GM18519 (cell line): ENCODE data around the gene ZBTB7C.

Source experiments
- ATAC-seq: cut with Tn5 transposase; IDR thresholded peaks from one replicate; pipeline ENCODE4 v1.9.1; 2021; ENCODE audit warnings: mild to moderate bottlenecking, moderate library complexity; ENCODE audit not compliant: unreplicated experiment, low FRiP score

Gene ZBTB7C

DNA sequence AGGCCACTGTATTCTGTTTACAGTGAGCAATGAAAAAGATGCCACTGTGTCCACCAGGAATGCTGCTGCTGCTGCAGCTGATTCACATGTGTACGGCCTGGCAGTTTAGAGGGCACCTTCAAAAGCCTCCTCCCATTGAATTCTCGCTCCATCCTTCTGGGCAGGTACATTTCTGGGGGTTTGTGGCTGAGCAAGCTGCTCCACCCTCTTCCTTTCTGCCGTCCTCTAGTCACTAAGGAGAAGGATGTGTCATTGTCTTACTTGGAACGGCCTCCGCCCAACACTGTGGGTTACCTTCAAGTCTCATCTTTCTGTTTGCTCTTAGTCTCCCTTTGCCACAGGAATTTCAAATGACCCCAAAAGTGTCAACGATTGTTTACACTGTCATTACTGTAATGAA is 182.0 kb downstream of the ZBTB7C start:
- no peak for ATAC-seq

DNA sequence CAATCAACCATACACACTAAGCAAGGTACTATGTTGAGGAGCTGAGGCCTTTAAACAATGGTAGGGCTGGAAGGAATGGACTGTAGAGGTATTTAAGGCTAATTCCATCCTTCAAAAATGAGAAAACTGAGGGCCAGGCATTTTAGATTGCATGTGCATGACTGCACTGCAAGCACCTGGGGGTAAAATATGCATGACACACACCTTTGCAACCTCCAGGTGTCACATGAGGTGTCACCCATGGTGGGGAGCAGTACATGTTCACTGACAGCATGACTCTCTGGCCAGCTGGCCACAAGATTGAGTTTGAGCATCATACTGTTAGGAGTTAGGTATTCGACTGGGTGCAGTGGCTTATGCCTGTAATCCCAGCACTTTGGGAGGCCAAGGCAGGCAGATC is 182.8 kb downstream of the ZBTB7C start:
- no peak for ATAC-seq

- no peak for ATAC-seq
Measured at GRCh38 chr18:48222118-48222517, 187.1 kb downstream of the ZBTB7C start.

DNA sequence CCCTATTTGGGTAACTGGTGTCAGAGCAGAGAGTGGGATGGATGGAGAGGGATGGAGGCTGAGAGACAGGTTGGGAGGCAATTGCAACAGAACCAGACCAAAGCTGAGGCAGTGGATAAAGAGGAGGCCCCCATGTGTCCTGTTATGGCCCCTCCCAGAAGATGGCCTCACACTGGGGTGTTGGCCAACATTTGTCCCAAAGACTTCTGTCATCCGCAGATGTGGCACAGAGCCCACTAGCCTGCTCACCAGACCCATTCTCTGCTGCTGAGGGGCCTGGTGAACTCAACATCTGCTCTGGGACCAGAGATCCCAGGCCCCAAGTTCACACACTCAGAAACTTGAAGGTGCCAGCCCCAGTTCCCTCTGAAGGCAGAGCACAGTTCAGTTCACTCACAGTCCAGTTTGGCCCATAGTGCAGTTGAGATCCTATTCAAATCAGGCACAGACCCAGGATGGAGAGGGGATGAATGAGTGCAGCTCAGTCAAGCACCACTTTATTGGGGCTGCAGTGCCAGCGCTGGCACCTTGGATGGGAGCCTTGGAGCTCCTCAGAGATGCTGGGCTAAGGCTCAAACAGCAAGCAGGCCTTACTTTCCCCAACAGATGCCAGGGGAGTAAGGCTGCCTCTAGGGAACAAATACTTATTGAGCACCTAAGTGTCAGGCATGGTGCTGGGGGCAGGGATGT is 189.2 kb downstream of the ZBTB7C start:
- no peak for ATAC-seq

GRCh38 chr18:48219037-48219809 is 190.0 kb downstream of the ZBTB7C start:
- ATAC-seq: no peak

DNA sequence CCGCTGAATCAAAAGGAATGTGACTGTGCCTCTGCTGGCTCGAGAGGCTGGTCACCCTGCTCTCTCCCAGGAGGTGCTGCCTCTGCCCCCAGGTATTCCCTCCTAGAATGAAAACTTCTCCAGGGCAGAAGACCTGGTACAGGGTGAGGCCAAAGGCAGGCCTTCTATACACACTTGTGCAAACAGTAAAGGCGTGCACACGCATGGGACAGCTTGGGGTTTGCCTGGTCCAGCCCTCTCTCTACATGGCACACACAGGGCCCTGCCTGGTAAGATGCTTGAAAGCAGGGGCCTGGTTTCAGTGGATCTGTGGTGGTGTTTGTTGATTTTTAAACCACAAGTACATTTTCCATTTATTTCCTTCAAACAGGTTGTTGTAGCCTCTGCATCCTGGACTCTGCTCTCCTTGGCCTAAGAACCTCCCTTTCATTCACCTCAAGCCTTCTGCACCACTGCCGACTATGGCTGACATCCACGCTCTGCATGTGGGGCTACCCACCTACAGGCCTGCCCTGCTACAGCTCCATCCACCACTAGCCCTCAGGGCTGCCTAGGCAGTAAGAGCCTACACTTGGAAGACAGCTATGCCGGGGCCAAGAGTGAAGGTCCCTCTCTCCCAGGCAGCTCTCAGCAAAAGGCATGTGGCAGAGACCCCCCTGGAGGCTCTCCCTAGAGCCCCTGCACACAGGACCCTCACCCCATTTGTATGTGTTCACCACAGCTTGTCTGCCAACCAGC is 190.7 kb downstream of the ZBTB7C start:
- no peak for ATAC-seq

- no peak for ATAC-seq
Measured at GRCh38 chr18:48217258-48218250, 191.6 kb downstream of the ZBTB7C start.

- ATAC-seq: no peak
Measured at GRCh38 chr18:48216639-48217257, 192.4 kb downstream of the ZBTB7C start.

DNA sequence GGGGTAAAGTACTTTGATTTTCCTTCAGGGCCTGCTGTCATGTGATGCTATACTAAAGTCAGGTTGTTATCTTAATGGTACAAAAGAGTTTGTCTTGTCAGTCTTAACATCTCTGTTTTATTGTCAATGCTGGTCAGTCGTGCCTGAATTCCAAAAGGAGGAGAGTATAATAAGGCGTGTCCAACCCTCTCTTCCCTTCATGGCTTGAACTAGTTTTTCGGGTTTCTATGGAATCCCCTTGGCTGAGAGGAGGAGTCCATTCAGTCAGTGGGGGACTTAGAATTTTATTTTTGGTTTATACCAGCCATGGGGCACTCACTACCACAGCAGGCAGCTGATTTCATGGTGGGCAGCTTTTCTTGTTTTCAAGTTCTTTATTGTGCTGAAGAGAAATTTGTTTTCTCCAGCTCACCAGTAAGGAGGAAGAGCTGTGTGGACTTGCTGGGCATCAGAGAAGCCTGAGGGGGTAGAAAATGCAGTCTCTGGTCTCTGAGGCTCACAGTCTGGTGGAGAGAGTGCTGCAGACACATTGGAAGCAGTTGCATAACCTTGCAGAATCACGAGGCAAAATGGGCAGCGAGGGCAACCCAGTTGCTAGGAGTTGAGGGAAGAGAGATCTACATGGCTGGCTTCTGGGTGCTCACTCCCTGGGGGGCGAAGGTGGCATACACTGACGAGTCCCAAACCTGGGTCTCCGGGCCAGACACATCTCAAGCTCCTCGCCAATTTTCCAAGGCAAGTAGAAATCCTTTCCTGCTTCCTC is 193.1 kb downstream of the ZBTB7C start:
- no peak for ATAC-seq

GRCh38 chr18:48213791-48214190 is 195.4 kb downstream of the ZBTB7C start:
- no peak for ATAC-seq

- no peak for ATAC-seq
Measured at GRCh38 chr18:48208432-48209140, 200.6 kb downstream of the ZBTB7C start.

DNA sequence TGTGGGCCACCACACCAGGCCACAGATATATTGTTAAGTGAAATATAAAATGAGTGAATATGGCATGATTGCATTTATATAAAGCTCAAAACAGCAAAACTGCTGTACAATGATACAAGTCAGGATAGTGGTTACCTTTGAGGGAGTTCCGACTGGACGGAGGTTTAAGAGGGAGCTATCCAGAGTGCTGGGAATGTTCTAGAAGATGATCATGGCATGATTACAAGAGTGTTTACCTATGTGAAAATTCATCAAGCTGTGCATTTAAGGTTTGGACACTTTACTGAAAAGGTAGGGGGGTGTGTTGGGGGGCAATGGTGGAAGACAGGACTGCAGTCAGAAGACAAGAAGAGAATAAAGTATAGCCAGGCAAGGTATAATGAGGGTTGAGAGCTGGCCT is 201.4 kb downstream of the ZBTB7C start:
- ATAC-seq: no peak

GRCh38 chr18:48206887-48207286 is 202.3 kb downstream of the ZBTB7C start:
- ATAC-seq: no peak

DNA sequence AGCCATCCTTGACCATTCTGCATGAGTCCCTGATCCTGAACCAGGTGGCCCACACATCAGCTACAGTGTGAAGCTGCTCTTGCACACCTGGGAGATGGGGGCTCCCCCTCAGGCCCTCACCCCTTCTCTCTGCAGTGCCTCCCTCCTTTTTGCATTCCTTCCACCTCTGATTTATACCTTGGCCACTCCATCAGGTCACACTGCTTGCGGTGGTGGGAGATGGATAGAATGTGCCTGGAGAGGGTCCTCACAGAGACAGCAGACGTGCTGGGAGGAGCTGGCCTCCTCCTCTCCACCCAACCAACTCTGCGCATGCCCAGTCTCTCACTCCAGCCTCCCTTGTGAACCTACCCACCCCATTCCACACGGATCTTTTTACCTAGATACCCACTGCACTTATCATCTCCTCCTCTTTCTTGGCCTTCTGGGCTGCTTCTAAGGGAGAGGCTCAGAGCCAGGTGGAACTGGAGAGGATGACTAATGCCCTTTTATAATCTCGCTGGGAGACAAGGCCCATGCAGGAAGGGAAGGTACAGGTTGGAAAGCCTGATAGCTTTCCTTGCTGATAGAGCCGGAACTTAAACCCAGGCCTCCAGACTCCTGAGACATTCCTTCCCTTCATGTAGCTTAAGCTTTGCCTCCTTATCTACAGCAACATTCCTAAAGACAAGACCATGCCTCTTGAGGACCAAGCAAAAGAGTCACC is 205.1 kb downstream of the ZBTB7C start:
- no peak for ATAC-seq

- no peak for ATAC-seq
Measured at GRCh38 chr18:48203288-48203945, 205.8 kb downstream of the ZBTB7C start.

DNA sequence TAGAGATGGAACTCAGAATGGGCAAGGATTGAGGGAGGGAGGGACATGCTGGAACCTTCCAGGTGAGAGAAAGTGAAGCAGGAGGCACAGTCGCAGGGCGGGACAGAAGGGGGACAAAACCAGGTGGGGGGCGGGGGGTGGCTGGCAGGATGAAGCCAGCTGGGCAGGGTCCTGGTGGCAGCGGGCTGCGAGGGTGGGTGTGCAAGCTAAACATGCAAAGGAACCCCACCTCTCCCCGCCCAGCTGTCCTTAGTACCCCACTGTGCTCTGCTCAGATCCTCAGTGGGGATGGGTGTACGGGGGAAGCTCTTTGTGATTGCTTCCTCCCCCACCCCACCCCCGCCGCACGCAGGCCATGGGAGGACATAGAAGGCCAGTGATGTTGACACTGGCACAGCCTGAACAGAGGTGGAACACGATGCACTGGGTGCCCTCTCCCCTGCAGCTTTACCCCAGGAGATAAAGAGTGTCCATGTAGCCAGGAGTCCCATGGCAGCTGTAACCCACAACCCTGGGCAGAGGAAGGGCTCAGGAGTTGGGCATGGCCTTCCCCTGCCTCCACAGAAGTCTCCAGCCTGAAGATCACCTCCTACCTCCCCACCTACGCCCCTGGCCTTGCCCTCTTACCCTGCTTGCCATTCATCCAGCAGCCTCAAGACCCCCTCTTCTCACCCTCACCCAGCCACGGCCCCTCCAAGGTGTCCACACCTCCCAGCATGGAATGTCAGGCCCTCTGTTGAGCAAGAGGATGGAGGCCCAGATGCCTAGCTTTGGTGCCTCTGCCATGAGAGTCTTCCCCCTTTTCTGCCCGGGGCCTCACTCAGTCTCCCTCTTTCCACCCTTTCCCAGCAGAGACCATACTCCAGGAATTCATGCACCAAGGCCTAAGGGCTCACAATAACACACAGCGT is 206.6 kb downstream of the ZBTB7C start:
- ATAC-seq: no peak
